Gastrocnemius medialis (tissue), 4 donors: ENCODE data around the gene SLC35B2. TPM values are rescaled to one million over a fixed set of nuclear protein-coding genes. Genes with fewer than 3 reads are reported as not detected.

ENCODE experiments used
- ATAC-seq, 2 donors: fragments of 150-250 bp; one replicate each; pipeline ENCODE4 v1.9.1; 2016
- DNase-seq, 2 donors: peaks; one replicate each; pipeline ENCODE4 v3.0.0-alpha.2; 2019
- H3K27ac ChIP-seq, 4 donors: fragments of 200-600 bp; sonication (generic); 1 replicate in 1 of 4; 2 replicates in 3 of 4; pipeline ENCODE4 v1.5.1; 2016 to 2018; ENCODE audit warnings: mild to moderate bottlenecking in 2 of 4, moderate library complexity in 1 of 4
- H3K27me3 ChIP-seq, 3 donors: fragments of 200-600 bp; sonication (generic) in 2 of 3; 1 replicate in 1 of 3; 2 replicates in 2 of 3; pipeline versions ENCODE4 v1.5.1 to v1.6.0; 2016 to 2019; ENCODE audit warnings: mild to moderate bottlenecking in 1 of 3, moderate library complexity in 1 of 3
- H3K36me3 ChIP-seq, 2 donors: fragments of 200-600 bp; sonication (generic) in 1 of 2; one replicate each; pipeline ENCODE4 v1.5.1; 2017 to 2018
- H3K4me1 ChIP-seq, 2 donors: fragments of 200-600 bp; sonication (generic) in 1 of 2; one replicate each; pipeline ENCODE4 v1.5.1; 2016 to 2017; ENCODE audit warnings: mild to moderate bottlenecking in 2 of 2
- H3K4me3 ChIP-seq, 4 donors: fragments of 200-600 bp; sonication (generic) in 3 of 4; 1 replicate in 1 of 4; 2 replicates in 3 of 4; pipeline ENCODE4 v1.5.1; 2016 to 2019; ENCODE audit warnings: mild to moderate bottlenecking in 2 of 4
- H3K9me3 ChIP-seq, 3 donors: fragments of 200-600 bp; sonication (generic) in 2 of 3; 1 replicate in 1 of 3; 2 replicates in 2 of 3; pipeline ENCODE4 v1.5.1; 2016 to 2019
- POLR2A ChIP-seq, 2 donors: fragments of 450-650 bp; IDR thresholded peaks; one replicate each; pipeline ENCODE4 v1.6.1; 2017; ENCODE audit warnings: antibody characterized with exemption in 2 of 2, mild to moderate bottlenecking in 2 of 2, moderate library complexity in 2 of 2
- in situ Hi-C, 4 donors: fragments of 200-750 bp; cut with MboI; loops; one replicate each; pipeline versions ENCODE4 v1.15.0 to v1.8.0; 2017; ENCODE audit warnings: low sequenced_read_pairs in 4 of 4
- intact Hi-C: fragments of 100-400 bp; cut with DNase I; formaldehyde crosslinking; loops from one replicate; pipeline ENCODE4 v1.15.1; 2023; ENCODE audit warnings: low total_unique reads
- total RNA-seq, 4 donors: library from RNA; depleted of rRNA; stranded (reverse); fragments of >200 nt; gene quantifications; one replicate each; pipeline versions ENCODE4 v1.1.0 to v1.2.3, GENCODE V29; 2016
- TF ChIP-seq, protein P1 (sequence below), 5 experiments: fragments of 450-650 bp in 3 of 5; fragments of 200-600 bp in 2 of 5; sonication (generic) in 2 of 5; IDR thresholded peaks in 4 of 5; conservative IDR thresholded peaks in 1 of 5; 1 replicate in 4 of 5; 2 replicates in 1 of 5; pipeline ENCODE4 v1.5.1; 2016 to 2019; ENCODE audit warnings: antibody characterized with exemption in 5 of 5, mild to moderate bottlenecking in 3 of 5, moderate library complexity in 3 of 5

SLC35B2 gene
- total RNA-seq, 4 donors from 2014 or later = 14.9 to 35.9 (median 21.4) TPM

DNA sequence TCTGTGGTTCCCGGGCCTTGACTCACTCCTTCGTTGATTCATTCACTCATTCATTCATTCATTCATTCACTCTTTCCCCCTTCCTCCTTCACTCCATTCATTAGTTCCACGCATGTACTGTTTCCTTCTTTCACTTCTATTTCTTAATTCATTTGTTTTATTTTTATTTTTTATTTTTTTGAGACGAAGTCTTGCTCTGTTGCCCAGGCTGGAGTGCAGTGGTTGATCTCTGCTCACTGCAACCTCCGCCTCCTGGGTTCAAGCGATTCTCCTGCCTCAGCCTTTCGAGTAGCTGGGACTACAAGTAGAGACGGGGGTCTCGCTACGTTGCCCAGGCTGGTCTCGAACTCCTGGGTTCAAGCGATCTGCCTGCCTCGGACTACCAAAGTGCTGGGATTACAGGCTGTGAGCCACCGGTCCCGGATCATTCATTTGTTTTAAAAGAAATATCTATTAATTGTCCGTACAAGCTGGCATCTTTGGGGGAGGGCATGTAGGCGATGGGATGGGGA is 8.4 kb upstream of the SLC35B2 start:
- no peak for DNase-seq
- peaks cover 20 to 23% of the 10 kb centered on the region in 2 donors for H3K4me1 ChIP-seq
- H3K27me3 ChIP-seq = peaks cover 15 to 25% (median 18%) of the 10 kb centered on the region in 3 donors
- peak overlapping the region; percentile 69 to 88 (median 72) for H3K4me3 ChIP-seq
- H3K36me3 ChIP-seq = peaks cover 0 to 4% of the 10 kb centered on the region in 2 donors
- peak overlapping the region in 2 of 4 donors; percentile 65 to 71 for H3K27ac ChIP-seq
- TF ChIP-seq, protein P1, sequence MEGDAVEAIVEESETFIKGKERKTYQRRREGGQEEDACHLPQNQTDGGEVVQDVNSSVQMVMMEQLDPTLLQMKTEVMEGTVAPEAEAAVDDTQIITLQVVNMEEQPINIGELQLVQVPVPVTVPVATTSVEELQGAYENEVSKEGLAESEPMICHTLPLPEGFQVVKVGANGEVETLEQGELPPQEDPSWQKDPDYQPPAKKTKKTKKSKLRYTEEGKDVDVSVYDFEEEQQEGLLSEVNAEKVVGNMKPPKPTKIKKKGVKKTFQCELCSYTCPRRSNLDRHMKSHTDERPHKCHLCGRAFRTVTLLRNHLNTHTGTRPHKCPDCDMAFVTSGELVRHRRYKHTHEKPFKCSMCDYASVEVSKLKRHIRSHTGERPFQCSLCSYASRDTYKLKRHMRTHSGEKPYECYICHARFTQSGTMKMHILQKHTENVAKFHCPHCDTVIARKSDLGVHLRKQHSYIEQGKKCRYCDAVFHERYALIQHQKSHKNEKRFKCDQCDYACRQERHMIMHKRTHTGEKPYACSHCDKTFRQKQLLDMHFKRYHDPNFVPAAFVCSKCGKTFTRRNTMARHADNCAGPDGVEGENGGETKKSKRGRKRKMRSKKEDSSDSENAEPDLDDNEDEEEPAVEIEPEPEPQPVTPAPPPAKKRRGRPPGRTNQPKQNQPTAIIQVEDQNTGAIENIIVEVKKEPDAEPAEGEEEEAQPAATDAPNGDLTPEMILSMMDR (IDR thresholded peaks at IDR 0.05 in 4 of 5, conservative IDR thresholded peaks at IDR 0.05 in 1 of 5) = no peak
- TF ChIP-seq POLR2A (IDR thresholded peaks at IDR 0.05) = no peak
- in situ Hi-C loops = loop anchor here in 1 of 4 donors (5.0 kb wide), 1 partner anchor 72 kb away; no protein-coding TSS in a partner anchor
- H3K9me3 ChIP-seq = no peaks in the 10 kb centered on the region
- ATAC-seq = no peak
- intact Hi-C loops = no loop called here

DNA sequence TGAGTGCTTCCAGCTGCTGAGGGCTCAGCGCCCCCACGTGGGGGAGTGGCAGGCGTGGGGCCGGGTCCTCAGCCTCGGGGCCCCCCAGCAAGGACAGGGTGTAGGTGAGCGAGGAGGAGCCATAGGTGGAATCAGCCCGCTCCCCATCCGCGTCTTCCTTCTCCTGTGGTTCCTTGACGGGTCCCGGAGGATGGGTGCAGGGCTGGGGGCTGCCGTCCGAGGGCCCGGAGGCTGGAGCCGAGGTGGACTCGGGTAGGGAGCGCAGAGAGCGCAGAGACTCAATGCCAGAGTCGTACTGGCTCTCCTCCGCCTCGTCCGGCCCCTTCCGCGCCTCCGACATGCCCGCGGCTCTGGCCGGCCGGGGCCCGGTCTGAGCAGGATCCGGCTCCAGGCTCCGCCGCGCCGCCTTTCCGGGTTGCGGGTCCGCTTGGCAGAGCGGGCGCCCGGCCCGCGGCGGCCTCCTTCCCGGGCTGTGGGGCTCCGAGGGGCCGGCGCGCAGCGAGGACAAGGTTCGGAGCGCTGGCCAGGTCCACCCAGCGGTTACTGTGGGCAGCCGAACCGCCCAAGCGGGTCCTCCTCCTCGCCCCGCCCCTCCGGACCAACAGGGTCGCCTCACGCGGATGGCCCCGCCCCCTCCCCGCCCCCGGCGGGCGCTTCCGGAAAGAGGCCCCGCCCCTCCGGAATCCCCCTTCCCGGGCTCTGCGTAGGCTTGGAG is 7.8 kb upstream of the SLC35B2 start, which contains the start of gene NFKBIE:
NFKBIE (minus strand) TSS at position 545 of the 715 bp plus-strand sequence; CDS start at position 340, 205 bp downstream.
- Histone ChIP-seq H3K36me3 (peaks cover 0 to 4% of the 10 kb centered on the region in 2 donors), H3K27ac (peak within 1 kb of the TSS; percentile 65 to 79 (median 70)), H3K4me3 (peak within 1 kb of the TSS; percentile 69 to 88 (median 72)), H3K9me3 (no peaks in the 10 kb centered on the region), H3K27me3 (peaks cover 14 to 21% (median 17%) of the 10 kb centered on the region in 3 donors), H3K4me1 (peaks cover 20 to 23% of the 10 kb centered on the region in 2 donors)
- in situ Hi-C loops = loop anchor here in 1 of 4 donors (5.0 kb wide), 1 partner anchor 72 kb away; no protein-coding TSS in a partner anchor
- intact Hi-C loops = no loop called here
- DNase-seq (peak; percentile 89 to 90), ATAC-seq (peak; percentile 78 to 82)
- TF ChIP-seq POLR2A (IDR thresholded peaks at IDR 0.05) = peak; percentile 80 to 82
- TF ChIP-seq, protein P1 (IDR thresholded peaks at IDR 0.05 in 4 of 5, conservative IDR thresholded peaks at IDR 0.05 in 1 of 5) = peak in 4 of 5 experiments; percentile 5 to 28 (median 20)

DNA sequence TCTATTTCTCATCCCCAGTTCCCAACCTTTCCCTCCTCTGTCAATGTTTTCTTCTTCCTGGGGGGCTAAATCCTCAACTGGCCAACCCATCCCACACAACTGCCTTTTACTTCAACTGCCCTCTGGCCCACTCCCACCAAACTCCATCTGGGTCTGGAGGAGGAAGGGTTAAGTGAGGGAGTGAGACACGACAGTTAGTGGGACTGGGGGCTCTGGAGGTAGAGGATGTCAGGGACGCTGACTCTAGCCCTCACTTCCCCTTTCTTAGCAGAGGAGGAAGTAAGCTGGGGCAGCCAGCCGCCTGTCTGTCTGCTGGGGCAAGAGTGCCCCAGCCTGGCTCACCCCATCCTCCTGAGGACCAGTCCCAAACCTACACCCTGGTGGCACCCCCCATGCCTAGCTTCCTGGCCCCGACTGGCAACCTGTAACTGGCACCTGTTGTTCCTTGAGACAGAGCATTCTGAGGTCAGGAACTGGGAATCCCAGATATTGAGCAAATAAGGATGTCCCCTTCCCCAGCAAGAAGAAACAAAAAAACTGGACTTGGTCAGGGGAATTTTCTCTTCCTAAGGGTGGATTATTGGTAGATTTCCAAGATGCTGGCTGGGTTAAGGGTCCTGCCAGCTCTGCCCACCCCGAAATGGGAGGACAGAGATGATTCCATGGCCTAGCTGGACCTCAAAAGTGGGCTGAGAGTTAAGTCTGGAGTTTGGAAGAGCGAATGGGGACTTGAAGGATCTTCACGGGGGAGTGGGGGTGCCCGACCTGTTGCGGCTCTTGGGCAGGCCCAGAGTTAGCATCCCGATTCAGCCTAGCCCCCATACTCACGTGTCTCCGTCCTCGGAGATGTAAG is 7.1 kb upstream of the SLC35B2 start:
- Histone ChIP-seq H3K27me3 (peaks cover 6 to 13% (median 9%) of the 10 kb centered on the region in 3 donors), H3K27ac (peak overlapping the region; percentile 65 to 79 (median 70)), H3K36me3 (peaks cover 0 to 4% of the 10 kb centered on the region in 2 donors), H3K4me1 (peaks cover 20 to 23% of the 10 kb centered on the region in 2 donors), H3K4me3 (peak overlapping the region; percentile 69 to 88 (median 72)), H3K9me3 (no peaks in the 10 kb centered on the region)
- intact Hi-C loops = no loop called here
- in situ Hi-C loops = loop anchor here in 1 of 4 donors (5.0 kb wide), 1 partner anchor 73 kb away; no protein-coding TSS in a partner anchor
- DNase-seq (no peak), ATAC-seq (no peak)
- TF ChIP-seq, protein P1 (IDR thresholded peaks at IDR 0.05 in 4 of 5, conservative IDR thresholded peaks at IDR 0.05 in 1 of 5) = peak in 1 of 5 experiments; percentile 27
- no peak for TF ChIP-seq POLR2A (IDR thresholded peaks at IDR 0.05)

DNA sequence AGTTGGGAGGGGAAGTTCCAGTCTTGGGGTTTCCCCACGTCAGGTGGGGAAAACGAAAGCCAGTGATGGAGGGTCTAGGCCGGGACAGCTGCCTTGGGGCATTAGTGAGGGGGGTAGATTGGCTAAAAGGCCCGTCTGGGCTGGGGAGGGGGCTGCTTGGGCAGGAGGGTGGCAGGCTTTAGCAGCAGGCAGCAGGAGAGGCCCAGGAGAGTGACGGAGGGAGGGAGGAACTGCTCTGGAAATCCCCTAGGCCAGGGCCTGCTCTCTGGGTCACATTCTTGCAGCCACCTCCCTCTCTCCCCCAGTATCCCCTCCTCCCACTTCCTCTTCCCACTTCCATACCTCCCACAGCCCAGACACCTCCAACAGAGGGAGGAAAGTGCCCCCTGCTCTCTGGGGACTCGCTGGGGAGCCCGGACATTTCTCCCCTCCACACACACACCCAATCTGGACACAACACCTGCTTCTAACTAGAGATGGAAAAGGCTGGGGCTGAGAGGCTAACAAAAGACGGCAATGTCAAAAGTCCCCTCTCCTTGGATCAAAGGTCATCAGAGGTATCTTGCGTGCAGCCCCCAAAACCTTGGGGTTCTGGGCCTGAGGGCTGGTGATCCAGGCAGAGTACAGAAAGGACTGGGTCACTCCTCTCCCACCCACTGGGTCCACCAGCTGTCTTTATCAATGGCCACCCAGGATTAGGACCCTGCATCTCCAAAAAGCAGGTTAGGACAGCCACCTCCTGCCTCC is 6.2 kb upstream of the SLC35B2 start:
- Histone ChIP-seq H3K36me3 (peaks cover 0 to 4% of the 10 kb centered on the region in 2 donors), H3K9me3 (no peaks in the 10 kb centered on the region), H3K4me3 (peak overlapping the region in 3 of 4 donors; percentile 69 to 88 (median 73)), H3K27ac (no peak overlapping the region), H3K4me1 (peaks cover 20 to 23% of the 10 kb centered on the region in 2 donors), H3K27me3 (peaks cover 0 to 7% (median 2%) of the 10 kb centered on the region in 3 donors)
- intact Hi-C loops = no loop called here
- in situ Hi-C loops = no loop called here
- ATAC-seq = no peak
- no peak for DNase-seq
- no peak for TF ChIP-seq POLR2A (IDR thresholded peaks at IDR 0.05)
- TF ChIP-seq, protein P1 (IDR thresholded peaks at IDR 0.05 in 4 of 5, conservative IDR thresholded peaks at IDR 0.05 in 1 of 5) = no peak
